LNCAP (cell line): ENCODE data around the gene GNGT2.

Experiments used
- TF ChIP-seq, protein P1 (sequence below): fragments of 450-650 bp; IDR thresholded peaks from 2 replicates; pipeline ENCODE4 v1.5.1; 2017; ENCODE audit warnings: mild to moderate bottlenecking

The GNGT2 gene

DNA sequence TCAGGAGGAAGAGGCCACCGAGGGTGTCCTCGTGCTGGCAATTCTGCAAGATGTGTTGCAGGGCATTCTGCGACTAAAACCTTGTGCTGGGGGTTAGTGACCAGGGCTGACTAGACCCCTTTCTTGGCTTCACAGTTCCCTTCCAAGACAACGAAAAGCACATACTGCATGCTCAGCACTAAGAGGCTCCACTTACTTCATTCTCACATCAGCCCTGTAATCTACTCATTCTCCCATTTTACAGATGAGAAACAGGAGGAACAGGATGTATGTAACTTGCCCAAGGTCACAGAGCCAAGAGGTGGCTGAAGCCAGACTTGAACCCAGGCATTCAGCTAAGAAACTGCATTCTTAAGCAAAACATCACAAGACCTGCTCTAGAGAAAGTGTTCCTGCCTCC, 25.5 kb upstream of the GNGT2 start:
- TF ChIP-seq, protein P1, sequence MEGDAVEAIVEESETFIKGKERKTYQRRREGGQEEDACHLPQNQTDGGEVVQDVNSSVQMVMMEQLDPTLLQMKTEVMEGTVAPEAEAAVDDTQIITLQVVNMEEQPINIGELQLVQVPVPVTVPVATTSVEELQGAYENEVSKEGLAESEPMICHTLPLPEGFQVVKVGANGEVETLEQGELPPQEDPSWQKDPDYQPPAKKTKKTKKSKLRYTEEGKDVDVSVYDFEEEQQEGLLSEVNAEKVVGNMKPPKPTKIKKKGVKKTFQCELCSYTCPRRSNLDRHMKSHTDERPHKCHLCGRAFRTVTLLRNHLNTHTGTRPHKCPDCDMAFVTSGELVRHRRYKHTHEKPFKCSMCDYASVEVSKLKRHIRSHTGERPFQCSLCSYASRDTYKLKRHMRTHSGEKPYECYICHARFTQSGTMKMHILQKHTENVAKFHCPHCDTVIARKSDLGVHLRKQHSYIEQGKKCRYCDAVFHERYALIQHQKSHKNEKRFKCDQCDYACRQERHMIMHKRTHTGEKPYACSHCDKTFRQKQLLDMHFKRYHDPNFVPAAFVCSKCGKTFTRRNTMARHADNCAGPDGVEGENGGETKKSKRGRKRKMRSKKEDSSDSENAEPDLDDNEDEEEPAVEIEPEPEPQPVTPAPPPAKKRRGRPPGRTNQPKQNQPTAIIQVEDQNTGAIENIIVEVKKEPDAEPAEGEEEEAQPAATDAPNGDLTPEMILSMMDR = no peak

DNA sequence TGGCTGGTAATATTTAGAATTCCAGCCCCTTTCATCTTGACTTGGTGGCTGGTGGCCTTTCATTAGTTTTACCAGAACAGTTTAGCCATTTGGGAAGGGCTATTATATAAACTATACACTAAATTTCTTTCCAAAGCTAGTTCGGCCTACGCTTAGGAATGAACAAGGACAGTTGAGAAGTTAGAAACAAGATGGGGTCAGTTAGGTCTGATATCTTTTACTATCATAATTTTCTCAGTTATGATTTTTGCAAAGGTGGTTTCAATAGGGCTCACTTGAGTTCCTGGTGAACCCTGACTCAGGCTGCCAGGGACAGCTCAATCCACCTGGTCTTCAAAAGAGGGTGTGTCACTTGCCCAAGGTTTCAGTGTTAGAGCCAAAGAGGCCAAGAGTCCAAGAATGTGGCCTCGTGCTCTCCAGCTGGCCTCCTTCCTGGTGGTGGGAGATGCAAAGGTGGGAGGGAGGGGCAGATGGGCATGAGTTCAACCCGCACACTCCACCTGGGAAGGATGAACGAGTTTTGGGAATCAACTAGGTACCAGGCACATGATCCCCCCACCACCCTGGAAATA, 24.2 kb upstream of the GNGT2 start:
- TF ChIP-seq, protein P1 = no peak

DNA sequence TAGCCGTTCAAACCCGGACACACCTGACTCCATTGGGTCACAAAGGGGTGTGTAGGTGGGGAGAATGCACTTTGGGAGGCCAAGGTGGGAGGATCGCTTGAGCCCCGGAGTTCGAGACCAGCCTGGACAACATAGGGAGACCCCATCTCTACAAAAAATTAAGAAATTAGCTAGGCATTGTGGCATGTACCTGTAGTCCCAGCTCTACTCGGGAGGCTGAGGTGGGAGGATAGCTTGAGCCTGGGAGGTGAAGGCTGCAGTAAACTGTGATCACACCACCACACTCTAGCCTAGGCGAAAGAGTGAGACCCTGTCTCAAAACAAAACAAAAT, 21.2 kb upstream of the GNGT2 start:
- TF ChIP-seq, protein P1 = no peak

DNA sequence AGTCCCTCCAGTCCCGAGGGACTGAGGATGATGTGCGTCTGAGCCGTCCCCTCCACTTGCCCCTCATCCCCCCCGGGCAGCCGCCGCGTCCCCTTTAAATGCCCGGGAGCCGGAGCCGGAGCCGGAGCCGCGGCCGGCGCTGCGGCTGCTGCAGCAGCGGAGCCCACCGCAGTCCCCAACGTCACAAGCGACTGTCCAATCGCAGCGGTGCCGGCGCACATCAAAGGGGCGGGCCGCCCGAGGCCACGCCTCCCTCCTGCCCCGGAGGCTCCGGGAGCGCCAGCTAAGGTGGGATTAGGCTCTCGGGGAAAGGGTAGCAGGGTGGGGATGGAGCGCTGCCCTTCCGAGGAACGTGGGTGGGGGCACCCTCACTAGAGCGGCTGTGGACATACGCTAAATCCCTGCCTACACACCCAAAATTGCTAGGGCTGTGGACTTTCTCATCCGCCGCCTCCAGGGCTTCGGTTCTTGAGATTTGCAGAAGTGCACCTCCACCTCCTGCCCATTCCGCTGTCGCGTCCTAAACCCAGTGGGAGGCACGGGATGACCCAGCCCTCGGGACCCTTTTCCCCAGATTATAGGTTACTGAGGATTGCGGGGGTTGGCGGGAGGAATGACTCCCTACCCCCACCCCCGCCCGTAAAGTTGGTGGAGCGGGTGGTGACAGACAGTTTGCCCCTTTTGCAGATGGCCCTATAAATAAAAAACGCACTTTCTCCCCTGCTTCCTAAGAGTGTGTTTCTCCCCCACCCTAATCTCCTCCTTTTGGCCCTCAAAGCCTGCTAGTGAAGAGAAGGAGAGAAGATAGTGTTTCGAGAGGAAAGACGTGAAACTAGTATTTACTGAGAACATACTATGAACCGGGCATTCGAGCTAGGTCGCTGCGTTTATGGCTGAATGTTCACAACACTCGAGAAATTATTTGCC, 20.5 kb upstream of the GNGT2 start, which contains the start of gene PHOSPHO1:
Gene PHOSPHO1, minus strand, starts transcription at position 152 of the 927 bp plus-strand sequence. CDS start 4,096 bp downstream, outside the sequence.
- TF ChIP-seq, protein P1 = no peak

DNA sequence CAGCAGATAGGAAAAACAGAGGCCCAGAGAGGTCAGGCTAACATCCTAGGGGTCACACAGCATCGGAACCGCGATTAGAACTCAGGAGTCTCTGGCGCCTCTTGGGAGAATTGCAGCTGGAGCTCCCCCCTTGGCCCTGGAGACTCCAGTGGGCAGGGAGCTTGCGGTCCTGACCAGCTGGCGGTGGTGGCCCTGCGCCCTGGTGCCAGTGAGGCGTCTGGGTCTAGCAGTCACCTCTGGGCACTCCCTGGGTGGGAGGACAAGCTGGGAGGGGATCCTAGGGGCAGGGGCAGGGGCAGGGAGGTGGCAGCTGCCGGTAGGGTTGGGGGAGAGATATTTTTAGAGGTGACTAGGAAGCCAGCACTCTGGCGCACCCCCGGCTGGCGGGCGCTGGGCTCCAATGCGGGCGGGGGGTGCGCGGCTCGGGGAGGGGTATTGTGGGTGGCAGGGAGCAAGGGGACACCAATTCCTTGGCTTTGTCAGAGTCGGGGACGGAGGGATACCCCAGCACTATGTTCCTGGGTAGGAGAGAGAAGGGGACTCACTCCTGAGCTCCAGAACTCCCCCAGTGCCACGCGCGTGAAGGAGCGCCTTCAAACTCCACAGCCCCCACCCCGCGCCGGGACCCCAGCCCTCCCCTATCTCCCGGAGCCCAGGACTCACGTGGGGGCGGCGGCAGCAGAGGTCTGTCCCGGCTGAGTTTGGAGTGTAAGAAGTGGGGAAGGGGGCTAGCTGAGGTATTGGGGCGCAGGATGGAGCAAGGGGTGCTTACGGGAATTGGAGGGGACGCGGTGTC, 19.6 kb upstream of the GNGT2 start:
- TF ChIP-seq, protein P1 = no peak

DNA sequence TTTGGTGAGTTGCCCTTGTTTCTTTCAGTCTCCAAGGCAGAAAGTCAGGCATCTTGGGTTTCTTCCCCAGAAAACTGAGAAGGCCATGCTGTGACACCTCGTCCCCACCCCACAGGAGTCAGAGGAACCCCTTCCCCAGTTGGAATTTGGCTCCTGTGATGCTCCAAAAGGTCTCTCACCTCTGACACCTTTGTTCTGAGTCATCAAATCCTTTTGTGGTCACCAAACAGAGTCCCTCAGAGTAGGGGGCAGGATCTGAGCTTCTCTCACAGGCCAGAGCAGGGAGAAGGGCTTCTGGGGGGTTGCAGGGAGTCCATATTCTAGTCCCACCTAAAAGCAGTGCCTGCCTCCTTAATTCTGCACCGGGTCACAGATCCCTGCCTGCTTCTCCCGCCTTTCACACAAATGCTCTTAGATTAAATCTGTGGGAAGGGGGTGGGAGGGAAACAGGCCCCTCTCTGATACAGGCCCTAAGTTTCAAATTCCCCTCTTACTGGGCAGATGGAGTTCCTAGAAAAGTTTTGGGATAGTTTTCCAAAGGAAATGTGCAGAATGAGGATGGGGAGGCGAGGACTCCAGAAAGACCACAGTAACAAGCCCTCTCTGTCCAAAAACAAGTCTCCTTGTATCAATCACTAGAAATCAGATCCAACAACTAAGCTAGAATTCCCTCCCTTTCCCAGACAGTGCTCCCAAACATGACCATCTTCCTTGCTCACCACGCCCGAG, 18.9 kb upstream of the GNGT2 start:
- TF ChIP-seq, protein P1 = no peak
